CD4-positive, alpha-beta T cell treated with Interleukin-2 at 100 ng/mL for 4 hours (primary cell): ENCODE results near the gene MAP3K12.

ENCODE experiments used
- DNase-seq: peaks from one replicate; pipeline ENCODE4 v3.0.0-alpha.2; 2020; ENCODE audit warnings: low spot score

MAP3K12 gene

DNA sequence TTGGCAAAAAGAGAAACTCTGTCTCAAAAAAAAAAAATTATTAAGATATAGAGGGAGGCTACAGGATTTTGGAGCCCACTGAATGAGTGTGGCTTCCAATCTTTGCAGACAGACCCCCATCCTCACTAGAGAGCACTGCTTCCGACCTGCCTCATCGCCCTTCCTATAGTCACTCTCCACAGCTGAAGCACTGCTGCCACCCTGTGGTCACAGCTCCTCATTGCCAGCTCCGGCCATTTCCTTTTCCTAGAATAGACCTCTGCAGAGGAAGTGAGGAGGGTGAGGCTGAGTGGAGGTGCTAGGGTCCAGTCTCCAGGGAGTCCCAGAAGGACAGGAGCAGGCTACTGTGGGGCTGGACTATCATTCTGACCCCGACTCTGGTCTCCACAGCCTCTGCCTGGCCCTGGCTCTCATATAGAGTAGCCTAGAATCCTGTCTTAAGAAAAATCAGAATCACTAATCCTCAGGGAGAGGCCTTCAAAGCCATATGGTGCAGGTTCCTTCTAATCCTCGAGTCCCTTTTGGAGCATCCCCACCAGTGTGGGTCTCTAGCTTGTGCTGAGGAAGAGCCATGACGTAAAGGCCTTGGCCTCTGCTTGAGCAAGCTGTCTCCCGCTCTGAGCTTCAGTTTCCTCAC, 9.4 kb upstream of the MAP3K12 start:
- DNase-seq: peak; percentile 84

DNA sequence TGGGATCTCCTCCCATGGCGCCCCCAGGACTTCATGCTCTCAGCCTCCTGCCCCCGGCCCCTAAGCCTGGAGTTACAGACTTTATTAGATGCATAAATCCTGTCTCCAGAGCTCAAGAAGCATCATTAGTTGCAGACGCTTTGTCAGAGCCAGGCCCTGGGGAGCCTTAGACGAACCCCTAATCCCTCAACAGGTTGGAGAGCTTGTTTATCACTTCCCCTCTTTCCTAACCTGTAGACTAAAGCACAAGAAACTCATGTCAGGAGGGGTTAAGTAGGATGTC, 8.3 kb upstream of the MAP3K12 start:
- DNase-seq: no peak

DNA sequence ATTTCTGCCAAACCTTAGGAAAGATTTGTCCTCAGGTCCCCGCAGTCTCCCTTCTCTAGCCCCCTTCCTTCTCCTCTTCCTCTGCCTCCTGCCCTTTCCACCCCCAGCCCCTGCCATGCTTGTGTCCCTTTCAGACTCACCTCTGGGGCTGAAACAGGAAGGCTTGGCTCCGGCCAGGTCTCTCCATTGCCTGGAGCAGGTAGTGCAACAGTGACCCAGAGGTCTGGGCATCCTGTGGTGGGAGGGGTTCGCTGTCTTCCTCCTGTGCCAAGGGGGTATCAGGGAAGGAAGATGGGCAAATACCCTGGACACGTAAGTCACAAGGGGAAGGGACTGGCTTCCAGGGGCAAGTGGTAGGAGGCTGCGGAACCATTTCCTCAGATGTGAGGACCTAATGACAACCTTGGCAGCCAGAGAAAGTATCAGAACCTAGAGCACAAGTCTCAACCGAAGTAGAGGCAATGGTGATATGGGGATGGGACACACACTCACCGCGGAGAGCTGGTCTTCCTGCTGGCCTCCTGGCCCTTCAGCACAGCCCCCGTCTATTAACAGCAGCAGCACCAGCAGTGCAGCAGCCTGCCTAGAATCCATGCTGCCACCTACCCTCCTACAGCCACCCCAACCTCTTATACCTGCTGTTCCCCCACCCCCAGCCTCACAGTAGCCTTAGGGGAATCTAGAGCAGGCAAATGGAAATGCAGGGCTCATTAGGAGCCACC, 7.8 kb upstream of the MAP3K12 start, which contains the start of gene NPFF:
TSS of gene NPFF (minus strand) at position 604 of the 722 bp plus-strand sequence. CDS start at position 594, 10 bp downstream.
- no peak for DNase-seq

DNA sequence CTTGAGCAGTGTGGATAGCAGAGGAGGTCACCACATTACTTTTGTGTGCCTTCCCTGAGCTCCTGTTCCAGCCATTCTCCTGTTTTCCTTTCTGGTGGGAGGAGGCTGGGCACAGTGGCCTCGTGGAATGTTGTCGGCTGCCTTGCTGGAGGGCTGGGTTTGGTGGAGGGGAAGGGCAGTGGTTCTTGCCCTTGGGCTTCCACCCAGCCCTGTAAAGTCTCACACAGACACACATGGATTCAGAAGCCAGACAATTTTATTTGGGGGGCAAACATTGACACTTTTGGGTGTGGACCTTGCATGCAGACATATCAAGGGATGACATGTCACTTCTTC, 7.2 kb upstream of the MAP3K12 start:
- no peak for DNase-seq

DNA sequence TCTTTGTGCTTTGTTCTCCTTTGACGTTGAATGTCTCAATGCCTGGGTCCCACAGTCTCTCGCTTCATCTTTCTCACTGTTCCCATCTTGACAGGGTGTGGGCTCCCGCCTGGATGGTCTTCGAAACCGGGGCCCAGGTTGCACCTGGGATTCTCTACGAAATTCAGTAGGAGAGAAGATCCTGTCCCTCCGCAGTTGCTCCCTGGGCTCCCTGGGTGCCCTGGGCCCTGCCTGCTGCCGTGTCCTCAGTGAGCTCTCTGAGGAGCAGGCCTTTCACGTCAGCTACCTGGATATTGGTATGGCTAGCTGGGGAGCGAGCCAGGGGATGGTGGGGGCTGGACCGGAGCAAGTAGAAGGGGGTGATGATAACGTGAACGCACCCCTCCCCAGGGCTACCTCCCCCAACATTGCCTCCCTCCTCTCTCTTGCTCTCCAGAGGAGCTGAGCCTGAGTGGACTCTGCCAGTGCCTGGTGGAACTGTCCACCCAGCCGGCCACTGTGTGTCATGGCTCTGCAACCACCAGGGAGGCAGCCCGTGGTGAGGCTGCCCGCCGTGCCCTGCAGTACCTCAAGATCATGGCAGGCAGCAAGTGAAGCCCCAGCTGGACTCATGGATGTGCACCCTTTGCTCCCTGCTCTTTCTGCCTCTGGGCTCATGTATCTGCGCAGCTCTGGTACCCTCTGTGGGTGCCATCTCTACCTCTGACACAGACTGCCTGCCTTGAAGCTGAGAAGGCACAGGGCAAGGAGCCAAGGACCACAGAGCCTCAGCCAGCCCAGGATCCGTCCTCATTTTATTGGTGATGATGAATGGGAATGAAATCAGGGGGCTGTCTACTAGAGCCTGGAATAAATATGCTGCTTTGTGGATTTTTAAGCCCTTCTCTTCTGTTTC, 6.5 kb upstream of the MAP3K12 start:
- no peak for DNase-seq

DNA sequence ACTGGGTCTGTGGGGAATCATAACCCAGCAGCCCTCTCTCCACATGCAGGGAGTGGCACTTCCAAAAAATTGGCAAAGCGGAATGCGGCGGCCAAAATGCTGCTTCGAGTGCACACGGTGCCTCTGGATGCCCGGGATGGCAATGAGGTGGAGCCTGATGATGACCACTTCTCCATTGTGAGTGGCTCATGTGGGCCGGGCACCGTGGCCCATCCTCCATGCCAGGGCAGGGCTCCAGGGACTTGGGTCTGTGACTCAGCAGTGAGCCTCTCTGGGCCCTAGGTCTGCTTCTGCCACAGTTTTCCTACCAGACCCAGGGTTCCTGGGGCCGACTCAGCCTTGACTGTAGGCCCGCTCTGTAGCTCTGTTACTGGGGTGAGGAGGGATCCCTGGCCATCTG, 5.8 kb upstream of the MAP3K12 start:
- DNase-seq: no peak

DNA sequence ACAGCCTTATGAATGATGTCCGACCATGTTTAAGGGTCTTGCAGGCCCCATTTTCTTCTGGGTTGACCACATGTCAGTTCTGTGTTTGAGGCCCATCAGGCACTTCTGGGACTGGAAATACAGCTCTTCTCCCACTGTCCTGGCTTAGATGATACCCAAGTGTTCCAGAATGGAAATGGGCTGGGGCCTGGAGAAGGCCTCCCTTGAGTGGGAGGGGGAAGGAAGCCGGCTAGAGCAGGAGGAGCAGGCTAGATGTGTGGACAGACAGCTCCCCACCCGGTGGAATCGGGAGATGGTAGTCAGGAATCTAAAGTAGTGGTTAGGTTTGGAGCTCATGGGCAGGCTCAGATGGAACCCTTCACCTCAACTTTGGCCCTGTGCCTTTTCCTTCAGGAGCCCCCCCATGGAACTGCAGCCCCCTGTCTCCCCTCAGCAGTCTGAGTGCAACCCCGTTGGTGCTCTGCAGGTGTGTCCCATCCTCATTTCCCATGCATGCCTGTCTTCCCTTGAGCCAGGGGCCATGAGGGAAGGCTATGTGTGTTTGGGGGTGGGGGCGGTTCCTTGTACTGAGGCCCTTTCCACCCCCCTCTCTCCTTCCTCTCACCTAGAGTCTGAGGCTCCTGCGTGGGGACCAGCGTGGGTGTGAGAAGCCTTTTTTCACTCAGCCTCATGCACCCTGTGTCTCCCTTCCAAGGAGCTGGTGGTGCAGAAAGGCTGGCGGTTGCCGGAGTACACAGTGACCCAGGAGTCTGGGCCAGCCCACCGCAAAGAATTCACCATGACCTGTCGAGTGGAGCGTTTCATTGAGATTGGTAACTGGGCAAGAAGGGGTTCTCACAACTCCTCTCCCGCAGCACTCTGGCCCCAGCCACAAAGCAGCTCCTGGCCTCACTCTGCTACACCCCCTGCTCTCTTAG, 5.0 kb upstream of the MAP3K12 start:
- no peak for DNase-seq

DNA sequence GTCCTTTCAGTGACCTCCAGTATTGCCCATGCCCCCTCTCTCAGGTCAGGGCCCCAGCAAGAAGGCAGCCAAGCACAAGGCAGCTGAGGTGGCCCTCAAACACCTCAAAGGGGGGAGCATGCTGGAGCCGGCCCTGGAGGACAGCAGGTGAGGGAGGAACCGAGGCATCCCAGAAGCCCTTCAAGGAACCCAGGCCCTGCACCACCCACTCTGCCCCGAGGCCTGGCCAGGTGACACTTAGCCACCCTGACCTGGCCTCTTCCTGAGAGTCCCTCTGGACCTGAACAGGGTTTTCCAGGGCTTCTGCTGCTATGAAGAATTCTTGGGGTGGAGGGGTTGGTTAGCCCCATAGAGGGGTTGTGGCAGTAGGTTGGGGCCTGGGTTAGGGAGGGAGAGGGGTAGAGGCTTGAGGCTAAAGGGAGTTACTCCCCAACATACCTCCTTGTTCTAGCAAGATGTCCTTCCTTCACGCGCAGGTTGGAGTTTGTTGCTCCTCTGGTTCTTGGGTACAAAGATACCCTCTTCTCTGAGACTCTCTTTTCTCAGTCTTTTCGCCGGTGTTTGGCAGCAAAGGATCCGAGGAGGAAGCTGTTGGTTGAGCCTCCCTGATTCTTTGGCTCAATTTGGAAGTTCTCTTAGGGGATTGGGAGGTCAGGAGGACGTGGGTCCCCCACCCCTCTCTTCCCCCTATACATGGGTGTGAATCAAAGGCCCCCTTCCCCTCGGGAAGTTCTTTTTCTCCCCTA, 3.9 kb upstream of the MAP3K12 start:
- no peak for DNase-seq

DNA sequence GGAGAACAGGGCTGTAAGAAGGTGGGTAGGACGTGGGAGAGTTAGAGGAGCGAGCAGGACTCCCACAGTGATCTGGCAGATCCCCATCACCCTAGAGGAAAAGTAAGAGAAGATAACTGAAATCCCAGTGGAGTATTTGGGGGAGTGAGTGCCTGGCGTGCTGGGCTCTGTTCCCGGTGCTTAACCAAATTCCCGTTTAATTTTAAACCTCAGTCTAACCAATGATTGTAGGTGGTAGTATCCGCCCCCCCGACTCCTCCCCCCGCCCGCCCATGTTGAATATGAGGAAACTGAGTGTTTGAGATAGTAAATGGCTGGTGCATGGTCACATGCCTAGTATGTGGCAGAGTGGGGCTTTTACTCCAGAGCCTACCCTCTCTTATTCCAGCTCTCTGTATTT, 3.1 kb upstream of the MAP3K12 start:
- no peak for DNase-seq

DNA sequence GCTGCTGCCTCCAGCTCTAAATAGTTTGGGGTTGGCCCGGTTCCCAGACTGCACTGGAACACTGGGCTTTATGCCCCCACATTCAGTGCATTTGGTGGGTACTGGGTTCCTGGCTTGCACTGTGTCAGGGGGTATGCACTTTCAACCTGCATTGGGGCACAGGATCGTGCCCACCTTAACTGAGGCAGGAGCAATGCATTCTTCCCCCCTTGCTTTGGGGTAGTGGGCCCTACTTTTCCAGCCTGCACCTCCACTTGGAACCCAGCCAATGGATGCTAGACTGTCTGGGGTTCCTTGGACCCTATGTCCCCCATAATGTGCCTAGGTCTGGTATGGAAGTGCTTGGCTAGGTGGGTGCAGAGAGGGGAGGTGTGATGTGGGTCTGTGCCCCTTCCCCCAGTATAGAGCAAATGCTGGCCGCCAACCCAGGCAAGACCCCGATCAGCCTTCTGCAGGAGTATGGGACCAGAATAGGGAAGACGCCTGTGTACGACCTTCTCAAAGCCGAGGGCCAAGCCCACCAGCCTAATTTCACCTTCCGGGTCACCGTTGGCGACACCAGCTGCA, 2.4 kb upstream of the MAP3K12 start:
- DNase-seq: no peak

DNA sequence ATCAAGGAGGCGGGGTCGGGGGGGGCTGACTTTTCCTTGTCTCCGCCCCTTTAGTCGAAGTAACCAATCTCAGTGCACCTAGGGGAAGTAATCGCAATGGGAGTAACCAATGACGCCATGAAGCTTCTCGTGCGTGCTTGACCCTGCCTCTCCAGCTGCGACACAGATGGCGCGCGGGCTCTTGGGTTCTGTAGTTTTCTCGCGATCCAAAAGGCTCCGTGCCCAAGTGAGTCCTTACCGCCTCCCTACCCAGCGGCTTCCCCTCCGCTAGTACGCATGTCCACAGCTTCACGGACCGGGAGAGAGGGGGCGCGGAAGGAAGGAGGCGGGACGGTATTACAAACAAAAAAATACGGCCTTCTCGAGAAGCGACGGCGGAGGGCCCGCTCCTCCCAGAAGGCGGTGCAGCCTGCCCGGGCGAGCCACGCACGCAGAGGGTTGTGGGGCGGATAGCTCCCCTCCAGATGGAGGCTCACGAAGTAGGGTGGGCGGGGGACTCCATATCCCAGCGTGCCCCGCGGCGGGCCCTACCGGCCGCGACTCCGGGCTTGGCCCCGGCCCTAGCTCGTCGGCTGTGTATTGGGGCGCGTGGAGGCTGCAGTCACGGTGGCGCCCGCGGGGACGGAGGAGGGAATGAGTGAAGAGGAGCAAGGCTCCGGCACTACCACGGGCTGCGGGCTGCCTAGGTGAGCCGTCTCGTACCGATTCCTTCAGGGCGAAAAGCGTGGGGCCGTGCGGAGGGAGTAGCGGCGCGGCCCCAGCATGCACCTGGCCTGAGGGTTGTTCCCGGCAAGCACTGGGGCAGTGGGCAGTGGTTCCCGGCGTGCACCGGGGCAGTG, 1.7 kb upstream of the MAP3K12 start, which contains the start of gene TARBP2:
TSS of gene TARBP2 (plus strand) at position 508 of the 839 bp plus-strand sequence. CDS start at position 634, 126 bp downstream.
- peak; percentile 99 for DNase-seq

DNA sequence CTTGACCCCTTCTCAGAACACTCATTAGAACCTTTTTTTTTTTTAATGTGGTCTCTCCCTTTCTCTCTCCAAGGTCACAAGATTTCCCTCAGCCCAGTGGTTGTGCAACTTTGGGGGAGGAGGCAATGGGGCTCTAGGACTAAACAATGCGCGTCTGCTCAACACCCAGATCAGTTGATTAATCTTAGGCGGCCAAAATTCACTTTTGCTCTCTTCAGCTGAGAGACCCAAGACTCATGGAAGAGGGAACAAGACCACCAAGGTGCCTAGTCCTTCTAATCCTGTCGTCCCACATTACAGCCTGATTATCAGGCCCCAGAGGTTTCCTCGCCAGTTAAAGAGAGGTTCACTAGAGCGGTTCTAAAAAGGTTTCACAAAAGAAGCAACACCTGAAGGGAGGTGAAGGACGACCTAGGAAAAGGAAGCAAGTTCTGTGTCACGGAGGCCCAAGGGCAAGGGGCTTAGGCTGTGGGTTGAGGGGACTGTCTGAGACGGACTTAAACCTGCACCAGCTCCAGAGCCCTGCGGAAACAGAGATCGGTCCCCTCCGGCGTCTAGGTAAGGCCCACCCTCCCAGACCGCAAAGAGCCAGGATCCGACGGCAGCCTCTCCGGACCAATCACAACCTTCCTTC, 1.0 kb upstream of the MAP3K12 start:
- peak; percentile 12 for DNase-seq

DNA sequence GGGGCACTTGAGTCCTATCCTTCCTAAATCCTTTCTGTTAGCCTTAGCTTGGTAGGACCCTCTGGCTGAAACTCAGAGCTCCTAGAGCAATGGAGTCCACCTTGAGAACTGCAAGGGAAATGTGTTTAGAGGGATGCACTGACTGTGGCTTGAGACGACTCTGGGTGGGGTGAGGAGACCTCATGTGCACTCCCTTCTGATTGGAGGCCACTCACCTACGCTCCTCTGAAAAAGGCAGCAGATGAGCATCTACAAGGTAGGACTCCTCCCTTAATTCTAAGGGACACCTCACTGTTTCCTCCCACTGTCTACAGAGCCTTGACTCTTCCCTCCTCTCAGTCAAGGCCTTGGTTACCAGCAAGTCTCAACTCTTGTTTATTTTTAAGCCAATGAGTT, 1.0 kb downstream of the MAP3K12 start:
- peak; percentile 30 for DNase-seq

DNA sequence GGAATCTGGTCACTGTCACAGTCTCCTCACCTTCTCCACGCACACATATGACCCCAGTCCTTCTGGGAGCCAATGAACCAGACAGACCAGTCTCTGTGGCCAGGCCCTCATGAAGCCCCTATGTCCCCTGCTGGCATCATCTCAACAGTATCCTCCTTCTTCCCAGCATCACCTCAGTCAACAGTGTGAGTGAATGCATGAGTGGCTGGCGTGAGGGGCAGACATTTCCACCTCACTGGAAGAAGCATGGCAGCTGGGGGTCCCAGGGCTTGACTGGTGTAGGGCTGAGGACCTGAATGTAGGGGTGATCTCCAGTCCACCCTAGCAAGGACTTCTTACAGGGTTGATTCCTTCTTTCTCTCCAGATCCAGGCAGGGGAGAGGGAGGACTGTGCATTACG, 1.8 kb downstream of the MAP3K12 start:
- no peak for DNase-seq

DNA sequence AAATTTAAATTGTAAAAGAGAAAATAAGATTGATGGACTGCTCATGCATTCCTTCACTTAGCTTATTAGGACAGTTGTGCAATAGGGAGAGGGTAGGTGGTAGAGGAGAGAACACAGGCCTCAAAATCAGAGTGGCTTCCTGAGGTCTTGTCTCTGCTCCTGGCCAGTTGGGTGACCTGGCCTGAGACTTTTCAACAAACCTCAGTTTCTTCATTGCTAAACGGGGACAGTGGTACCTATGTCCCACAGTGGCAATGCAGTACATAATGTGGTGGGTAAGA, 2.6 kb downstream of the MAP3K12 start:
- no peak for DNase-seq

DNA sequence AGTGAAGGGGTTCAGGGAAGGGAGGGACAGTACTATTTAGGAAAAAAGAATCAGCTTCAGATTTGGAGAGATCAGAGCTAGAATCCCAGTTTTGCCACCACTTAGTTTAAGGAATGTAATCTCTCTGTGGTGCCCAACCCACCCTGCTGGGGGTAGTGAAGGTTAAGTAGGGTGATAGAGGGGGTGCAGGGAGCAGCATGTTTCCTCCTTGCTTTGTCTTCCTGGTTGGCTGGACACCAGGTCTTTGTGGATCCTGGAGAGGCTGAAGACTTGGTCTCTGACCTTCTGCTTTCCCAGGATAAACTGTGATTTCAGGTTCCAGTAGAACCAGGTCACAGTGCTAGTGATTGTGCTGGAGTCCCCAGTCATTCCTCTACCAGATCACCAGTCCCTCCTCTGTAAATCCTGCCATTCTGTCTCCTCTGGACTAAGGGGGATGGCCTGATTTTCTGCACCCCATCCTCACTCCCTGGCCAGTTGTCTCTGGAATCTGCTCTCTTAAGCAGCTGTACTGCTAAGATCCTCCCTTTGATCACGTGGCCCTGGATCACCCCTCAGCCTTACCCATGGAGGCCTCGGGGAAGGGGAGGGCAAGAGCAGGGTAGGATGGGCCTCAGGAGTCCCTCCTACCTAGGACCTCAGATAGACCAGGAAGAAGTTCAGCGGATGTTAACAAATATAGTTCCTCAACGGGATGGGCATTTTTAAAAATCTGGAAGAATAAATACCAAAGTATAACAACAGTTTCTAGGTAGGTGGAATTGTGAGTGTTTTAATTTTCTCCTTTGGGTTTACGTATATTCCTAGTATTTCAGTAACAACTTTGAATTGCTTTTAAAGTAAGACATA, 3.1 kb downstream of the MAP3K12 start:
- DNase-seq: no peak

DNA sequence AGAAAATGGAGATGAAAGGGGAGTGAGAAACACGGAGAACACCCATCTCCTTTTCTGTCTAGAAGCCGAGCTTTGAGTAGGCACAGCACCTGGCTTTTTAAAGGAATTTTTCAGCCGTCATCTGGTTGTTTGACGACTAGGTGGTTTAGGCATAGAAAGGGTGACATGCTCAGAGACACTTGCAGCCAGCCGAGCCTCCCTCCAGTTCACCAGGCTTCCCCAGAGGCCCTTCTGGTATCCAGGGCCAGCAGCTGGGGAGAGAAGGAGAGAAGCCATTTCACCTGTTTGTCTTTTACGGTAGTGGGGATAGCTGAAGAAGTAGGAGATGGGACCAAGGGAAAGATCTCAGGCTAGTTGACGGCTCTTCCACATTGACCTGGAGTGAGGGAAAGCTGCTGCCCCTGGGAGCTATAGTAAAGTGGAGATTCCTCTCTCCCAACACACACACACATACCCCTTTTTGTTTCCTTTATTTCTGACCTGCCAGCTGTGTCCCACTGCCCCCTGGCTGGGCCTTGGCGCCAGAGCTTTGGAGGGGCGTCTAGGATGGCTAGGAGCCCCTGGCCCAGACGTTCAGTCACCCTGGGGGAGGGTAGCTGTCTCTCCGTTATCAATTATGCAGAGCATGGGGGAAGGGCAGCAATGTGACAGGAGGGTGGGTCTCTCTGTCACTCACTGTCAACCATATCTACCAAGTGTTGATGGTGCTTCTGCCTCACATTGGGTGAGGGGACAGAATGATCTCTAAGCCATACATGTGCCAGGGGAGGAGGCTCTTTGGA, 5.5 kb downstream of the MAP3K12 start:
- no peak for DNase-seq
